Nephron progenitor cell (in vitro differentiated cells): Measurements from ENCODE around the gene DACH1.

Experiments
- DNase-seq: peaks from one replicate; pipeline ENCODE4 v3.0.0; 2021
- H3K27ac Mint-ChIP-seq: 2 replicates; pipeline ENCODE4 v1.8.0; 2021; ENCODE audit warnings: mild to moderate bottlenecking, moderate library complexity, mixed read lengths
- H3K27me3 Mint-ChIP-seq: 2 replicates; pipeline ENCODE4 v1.8.0; 2021; ENCODE audit warnings: mild to moderate bottlenecking, low read depth, mixed read lengths; ENCODE audit not compliant: poor library complexity
- H3K36me3 Mint-ChIP-seq: 2 replicates; pipeline ENCODE4 v1.8.0; 2021; ENCODE audit warnings: low read depth, mixed read lengths
- H3K4me1 Mint-ChIP-seq: 2 replicates; pipeline ENCODE4 v1.8.0; 2021; ENCODE audit warnings: mixed read lengths
- H3K4me3 Mint-ChIP-seq: 2 replicates; pipeline ENCODE4 v1.8.0; 2021; ENCODE audit warnings: mild to moderate bottlenecking, moderate library complexity, mixed read lengths
- H3K9me3 Mint-ChIP-seq: 2 replicates; pipeline ENCODE4 v1.8.0; 2021; ENCODE audit warnings: mild to moderate bottlenecking, moderate library complexity, mixed read lengths
- CTCF ChIP-seq: fragments of 200-600 bp; sonication (generic); IDR thresholded peaks from 2 replicates; pipeline ENCODE4 v1.5.0; 2021; ENCODE audit warnings: antibody characterized with exemption

The DACH1 gene

GRCh38 chr13:71499235-71499634 lies 367.8 kb downstream of the DACH1 start:
- no peak for DNase-seq
- Mint-ChIP-seq H3K4me1 (no peaks in the 10 kb centered on the region), H3K27ac (peak overlapping the region; percentile 9), H3K4me3 (no peak overlapping the region), H3K9me3 (no peaks in the 10 kb centered on the region), H3K27me3 (no peaks in the 10 kb centered on the region), H3K36me3 (peaks cover 42% of the 10 kb centered on the region)
- TF ChIP-seq CTCF, result no peak

DNA sequence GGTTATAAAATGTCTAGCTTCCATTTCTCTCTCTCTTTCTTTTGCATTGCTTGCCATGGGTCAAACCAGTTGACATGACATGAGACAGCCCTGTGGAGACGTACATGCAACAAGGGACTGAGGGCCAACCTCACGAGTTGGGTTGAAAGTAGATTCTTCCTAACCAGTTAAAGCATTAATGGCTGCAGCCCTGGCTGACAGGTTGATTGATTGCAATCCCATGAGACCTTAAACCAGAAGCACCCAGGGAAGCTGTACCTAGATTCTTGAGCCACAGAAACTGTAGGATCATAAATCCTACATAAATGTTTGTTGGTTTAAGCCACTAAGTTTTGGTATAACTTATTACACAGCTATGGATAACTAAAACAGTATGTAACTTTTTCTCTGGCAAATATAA lies 373.8 kb downstream of the DACH1 start:
- Mint-ChIP-seq H3K36me3 (peaks cover 72% of the 10 kb centered on the region), H3K4me3 (no peak overlapping the region), H3K4me1 (peaks cover 29% of the 10 kb centered on the region), H3K27me3 (no peaks in the 10 kb centered on the region), H3K9me3 (peaks cover 19% of the 10 kb centered on the region), H3K27ac (peak overlapping the region; percentile 32)
- no peak for TF ChIP-seq CTCF
- DNase-seq, result peak; percentile 12

DNA sequence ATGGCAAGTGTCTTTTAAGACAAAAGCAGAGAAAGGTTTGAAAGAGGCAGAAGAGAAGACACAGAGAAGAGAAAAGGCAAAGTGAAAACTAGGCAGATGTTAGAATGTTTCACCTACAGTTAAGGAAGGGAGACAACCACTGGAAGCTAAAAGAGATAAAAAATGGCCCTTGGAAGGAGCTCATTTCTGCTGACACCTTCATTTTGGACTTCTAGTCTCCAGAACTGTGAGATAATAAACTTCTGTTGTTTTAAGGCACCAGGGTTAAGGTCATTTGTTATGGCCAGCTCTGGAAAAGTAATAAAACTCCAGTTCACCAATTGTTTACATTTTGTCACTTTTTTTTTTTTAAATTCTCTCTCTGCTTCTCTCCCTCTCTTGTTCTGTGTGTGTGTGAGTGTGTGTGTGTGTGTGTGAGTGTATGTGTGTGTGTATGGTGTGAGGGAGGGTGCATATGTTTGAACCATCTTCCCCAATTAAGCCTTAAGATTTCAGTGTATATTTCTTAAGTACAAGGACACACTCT lies 374.6 kb downstream of the DACH1 start:
- Mint-ChIP-seq H3K9me3 (peaks cover 19% of the 10 kb centered on the region), H3K27ac (peak overlapping the region; percentile 96), H3K4me3 (no peak overlapping the region), H3K27me3 (no peaks in the 10 kb centered on the region), H3K36me3 (peaks cover 72% of the 10 kb centered on the region), H3K4me1 (peaks cover 29% of the 10 kb centered on the region)
- no peak for TF ChIP-seq CTCF
- no peak for DNase-seq

DNA sequence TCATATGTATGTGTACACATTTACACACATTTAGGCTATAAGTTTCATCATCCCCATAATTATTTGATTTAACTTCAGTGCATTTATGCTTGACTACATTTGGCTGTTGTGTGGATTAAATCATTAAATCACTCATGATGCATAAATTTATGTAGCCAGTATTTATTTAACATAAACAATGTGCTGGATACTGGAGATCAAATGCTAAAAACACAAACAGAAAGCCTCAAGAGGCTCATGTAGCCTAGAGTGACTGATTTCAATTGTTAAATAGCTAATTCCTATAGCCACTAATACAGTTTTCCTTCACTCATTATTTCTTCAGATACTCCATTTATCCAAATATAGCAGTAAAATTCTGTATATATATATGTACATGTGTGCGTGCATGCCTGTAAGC lies 376.0 kb downstream of the DACH1 start:
- Mint-ChIP-seq H3K9me3 (peaks cover 19% of the 10 kb centered on the region), H3K27ac (no peak overlapping the region), H3K36me3 (peaks cover 72% of the 10 kb centered on the region), H3K4me3 (no peak overlapping the region), H3K27me3 (no peaks in the 10 kb centered on the region), H3K4me1 (peaks cover 29% of the 10 kb centered on the region)
- TF ChIP-seq CTCF, result no peak
- no peak for DNase-seq

- peak overlapping the region; percentile 68 for H3K27ac Mint-ChIP-seq
- TF ChIP-seq CTCF, result no peak
- H3K4me3 Mint-ChIP-seq, result no peak overlapping the region
- H3K4me1 Mint-ChIP-seq, result peaks cover 29% of the 10 kb centered on the region
- H3K9me3 Mint-ChIP-seq, result peaks cover 19% of the 10 kb centered on the region
- no peak for DNase-seq
- H3K36me3 Mint-ChIP-seq, result peaks cover 74% of the 10 kb centered on the region
- no peaks in the 10 kb centered on the region for H3K27me3 Mint-ChIP-seq
These were observed 378.0 kb downstream of the DACH1 start for GRCh38 chr13:71489041-71489440.

- TF ChIP-seq CTCF, result no peak
- H3K9me3 Mint-ChIP-seq, result peaks cover 18% of the 10 kb centered on the region
- no peak overlapping the region for H3K27ac Mint-ChIP-seq
- peaks cover 75% of the 10 kb centered on the region for H3K36me3 Mint-ChIP-seq
- DNase-seq, result no peak
- H3K4me1 Mint-ChIP-seq, result peaks cover 29% of the 10 kb centered on the region
- H3K4me3 Mint-ChIP-seq, result no peak overlapping the region
- no peaks in the 10 kb centered on the region for H3K27me3 Mint-ChIP-seq
These were observed 378.8 kb downstream of the DACH1 start for GRCh38 chr13:71488201-71488600.
